LHCN-M2 (cell line): Measurements from ENCODE around the gene TTLL11. TPM values are rescaled to one million over a fixed set of nuclear protein-coding genes. Genes with fewer than 3 reads are reported as not detected.
"Not testable (repeated sequence)": the region's sequence is repeated elsewhere in the genome, so short reads cannot be mapped to it uniquely, and the experiment has no call there.

Experiments
- DNase-seq: peaks from one replicate; pipeline ENCODE4 v3.0.0-alpha.2; 2012; ENCODE audit warnings: low read depth
- total RNA-seq: library from RNA; depleted of rRNA; stranded (reverse); fragments of >200 nt; gene quantifications from 2 replicates; pipeline ENCODE4 v1.2.3, GENCODE V29; 2014

Gene TTLL11
- total RNA-seq, 1 experiment from 2014 or later, result 3.4 TPM

GRCh38 chr9:121909111-121909510 lies 184.0 kb downstream of the TTLL11 start:
- no peak for DNase-seq

GRCh38 chr9:121906074-121906870 lies 186.8 kb downstream of the TTLL11 start:
- DNase-seq, result peak; percentile 70

DNA sequence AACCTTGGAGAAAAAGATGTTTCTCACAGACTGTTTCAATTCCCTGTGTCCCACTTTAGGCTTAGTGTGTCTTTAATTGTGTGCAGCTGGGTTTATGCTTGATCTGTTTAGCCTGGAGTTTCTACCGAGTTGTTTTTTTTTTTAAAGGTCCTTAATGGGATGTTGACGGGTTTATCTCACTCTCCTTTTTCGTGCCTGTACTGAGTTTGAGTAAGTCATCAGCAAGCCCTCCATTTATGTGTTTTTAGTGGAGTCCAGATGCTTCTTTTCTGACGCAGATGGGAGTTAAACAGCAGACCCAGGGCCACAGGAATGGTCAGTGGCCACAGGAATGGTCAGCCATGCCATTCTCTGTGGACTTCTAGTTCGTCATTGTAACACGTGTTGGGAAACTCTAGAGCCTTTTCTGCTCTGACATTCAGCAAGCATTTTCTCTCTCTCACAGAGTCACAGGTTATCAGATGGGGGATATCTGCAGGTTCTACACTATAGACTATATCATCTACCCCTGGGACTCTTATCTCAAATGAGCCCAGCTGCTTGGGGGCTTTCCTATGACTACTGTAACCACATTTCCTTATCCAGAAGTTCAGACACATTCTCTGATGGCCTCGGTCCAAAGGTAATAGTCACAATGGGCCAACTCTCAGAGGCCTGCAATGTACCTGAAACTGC lies 190.5 kb downstream of the TTLL11 start:
- DNase-seq, result peak; percentile 92

DNA sequence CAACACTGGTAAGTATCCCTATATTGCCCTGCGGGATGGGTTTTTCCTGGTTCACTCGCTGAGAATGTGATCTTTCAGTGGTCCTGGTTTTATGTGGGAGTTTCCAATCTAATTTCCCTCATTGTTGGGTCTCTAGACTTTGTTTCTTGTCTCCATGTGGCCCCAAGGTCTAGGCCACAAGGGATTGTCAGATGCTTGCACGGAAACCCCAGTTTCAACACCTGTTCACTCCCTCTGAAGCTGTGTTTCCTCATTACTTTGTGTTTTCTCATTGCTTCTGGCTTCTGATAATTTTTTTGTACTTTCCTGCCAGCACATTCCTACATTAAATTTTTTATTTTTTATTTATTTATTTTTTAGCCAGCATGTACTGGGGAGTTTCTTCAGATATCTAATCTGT lies 191.5 kb downstream of the TTLL11 start:
- DNase-seq, result peak; percentile 26

DNA sequence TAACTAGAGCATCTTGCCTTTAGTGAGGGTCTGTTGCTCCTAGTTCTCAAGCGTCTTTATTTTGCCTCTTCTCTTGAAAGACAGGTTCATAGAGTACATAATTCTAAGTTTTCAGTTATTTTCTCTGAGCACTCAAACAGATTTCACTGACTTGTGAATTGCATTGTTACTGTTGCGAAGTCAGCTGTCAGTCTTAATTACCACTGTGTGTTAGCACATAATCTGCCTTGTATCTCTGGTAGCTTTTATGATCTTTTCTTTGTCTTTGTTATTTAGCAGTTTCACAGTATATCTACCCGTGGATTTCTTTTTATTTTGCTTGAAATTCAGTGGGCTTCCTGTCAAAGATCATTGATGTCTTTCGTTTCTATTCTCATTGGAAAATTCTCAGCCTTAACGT lies 192.9 kb downstream of the TTLL11 start:
- DNase-seq, result no peak

DNA sequence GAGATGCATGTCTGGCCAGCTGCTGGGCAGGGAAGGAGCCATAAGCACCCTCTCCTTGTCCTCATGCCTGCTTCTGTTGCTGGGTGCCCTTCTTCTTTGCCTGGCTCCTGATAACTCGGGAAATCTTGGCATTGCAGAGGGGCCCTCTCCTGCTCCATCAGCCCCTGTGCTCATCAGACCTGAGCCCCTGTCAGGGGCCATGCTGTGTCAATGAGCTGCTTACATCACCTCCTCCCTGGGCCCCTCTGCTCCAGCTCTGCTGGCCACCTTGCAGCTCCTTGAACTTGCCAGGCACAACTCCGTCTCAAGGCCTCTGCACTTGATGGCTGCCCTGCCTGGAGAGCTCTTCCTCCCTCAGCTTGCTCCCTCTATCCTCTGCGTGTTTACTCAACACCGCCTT lies 194.3 kb downstream of the TTLL11 start:
- no peak for DNase-seq

- no peak for DNase-seq
Measured at GRCh38 chr9:121897140-121897539, 196.0 kb downstream of the TTLL11 start.

DNA sequence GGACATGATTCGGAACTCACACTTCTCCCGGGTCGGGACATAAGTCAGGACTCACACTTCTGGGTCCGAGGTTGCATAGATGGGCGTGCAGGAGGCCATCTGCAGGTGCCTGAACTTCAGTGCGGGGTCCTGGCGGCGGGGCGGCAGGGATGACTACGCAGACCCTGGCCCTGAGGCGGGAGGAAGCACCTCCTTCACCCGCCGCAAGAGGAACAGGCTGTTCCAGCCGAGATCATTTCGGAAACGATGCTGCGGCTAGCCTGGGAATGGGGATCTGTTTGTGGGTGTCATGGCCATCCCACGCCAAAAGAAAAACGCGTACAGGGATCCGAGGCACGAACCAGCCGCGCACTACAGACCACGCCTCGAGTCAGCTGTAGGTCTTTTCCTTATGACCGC lies 196.6 kb downstream of the TTLL11 start:
- DNase-seq, result no peak

GRCh38 chr9:121895818-121896544 lies 197.1 kb downstream of the TTLL11 start:
- DNase-seq, result peak; percentile 39

- peak; percentile 18 for DNase-seq
Measured at GRCh38 chr9:121895358-121895757, 197.8 kb downstream of the TTLL11 start.

DNA sequence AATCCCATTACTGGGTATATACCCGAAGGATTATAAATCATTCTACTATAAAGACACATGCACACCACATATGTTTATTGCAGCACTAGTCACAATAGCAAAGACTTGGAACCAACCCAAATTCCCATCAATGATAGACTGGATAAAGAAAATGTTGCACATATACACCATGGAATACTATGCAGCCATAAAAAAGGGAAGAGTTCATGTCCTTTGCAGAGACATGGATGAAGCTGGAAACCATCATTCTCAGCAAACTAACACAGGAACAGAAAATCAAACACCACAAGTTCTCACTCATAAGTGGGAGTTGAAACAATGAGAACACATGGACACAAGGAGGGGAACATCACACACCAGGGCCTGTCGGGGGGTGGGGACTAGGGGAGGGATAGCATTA lies 198.7 kb downstream of the TTLL11 start:
- not testable (repeated sequence) for DNase-seq

DNA sequence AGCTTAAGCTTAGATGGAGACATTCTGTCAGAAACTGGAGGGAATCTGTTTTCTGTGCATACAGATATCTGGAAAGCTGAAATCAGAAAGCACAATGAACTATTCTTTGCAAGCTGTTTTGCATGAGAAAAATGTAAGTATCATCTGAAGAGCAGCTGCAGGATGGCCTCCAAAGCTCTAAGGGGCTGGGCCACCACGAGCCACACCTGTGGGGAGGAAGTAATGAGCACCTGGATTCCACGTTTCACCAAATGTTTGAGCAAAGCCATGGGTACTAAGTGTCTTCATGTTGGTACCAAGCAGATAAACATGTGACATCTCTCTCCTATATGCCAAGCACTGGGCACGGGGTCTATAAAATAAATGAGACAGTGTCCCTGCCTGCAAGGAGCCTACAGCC lies 199.3 kb downstream of the TTLL11 start:
- DNase-seq, result no peak

DNA sequence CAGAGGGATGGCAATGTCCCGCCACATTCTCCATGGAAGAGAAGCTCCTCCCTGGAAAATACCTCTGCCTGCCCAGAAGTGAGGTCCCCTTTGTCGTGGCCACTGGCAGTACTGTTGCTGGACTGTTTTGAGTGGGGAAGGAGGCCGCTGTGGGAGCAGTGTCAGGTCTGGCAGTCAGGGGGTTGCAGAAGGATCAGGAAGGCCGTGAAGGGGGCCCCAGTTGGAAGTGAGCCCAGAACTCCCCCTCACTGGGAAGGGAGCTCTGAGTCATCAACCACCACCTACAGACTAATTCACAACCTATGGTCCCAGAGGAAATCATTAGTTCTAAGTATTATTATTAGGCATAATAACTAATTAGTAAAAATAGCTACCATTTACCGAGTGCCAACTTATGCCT lies 200.4 kb downstream of the TTLL11 start:
- no peak for DNase-seq

DNA sequence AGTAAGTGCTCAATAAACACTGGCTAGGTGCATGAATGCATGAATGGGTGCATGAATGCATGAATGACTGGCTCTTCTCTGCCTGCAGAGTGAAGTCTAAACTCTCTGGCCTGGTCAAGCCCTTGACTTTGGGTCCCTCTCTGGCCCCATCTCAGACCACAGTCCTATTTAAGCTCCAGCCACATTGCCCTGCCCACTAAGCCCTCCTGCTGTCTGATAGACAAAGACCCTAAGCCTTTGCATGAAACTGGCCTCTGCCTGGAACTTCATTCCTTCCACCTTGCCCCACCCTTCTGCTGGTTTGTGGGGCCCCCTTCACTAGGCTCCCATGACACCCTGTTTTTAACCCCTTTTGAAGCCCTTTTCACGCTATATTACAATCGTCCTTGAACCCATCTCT lies 202.4 kb downstream of the TTLL11 start:
- DNase-seq, result no peak

- DNase-seq, result no peak
Measured at GRCh38 chr9:121889990-121890563, 203.0 kb downstream of the TTLL11 start.

- peak; percentile 51 for DNase-seq
Measured at GRCh38 chr9:121888438-121888775, 204.7 kb downstream of the TTLL11 start.

DNA sequence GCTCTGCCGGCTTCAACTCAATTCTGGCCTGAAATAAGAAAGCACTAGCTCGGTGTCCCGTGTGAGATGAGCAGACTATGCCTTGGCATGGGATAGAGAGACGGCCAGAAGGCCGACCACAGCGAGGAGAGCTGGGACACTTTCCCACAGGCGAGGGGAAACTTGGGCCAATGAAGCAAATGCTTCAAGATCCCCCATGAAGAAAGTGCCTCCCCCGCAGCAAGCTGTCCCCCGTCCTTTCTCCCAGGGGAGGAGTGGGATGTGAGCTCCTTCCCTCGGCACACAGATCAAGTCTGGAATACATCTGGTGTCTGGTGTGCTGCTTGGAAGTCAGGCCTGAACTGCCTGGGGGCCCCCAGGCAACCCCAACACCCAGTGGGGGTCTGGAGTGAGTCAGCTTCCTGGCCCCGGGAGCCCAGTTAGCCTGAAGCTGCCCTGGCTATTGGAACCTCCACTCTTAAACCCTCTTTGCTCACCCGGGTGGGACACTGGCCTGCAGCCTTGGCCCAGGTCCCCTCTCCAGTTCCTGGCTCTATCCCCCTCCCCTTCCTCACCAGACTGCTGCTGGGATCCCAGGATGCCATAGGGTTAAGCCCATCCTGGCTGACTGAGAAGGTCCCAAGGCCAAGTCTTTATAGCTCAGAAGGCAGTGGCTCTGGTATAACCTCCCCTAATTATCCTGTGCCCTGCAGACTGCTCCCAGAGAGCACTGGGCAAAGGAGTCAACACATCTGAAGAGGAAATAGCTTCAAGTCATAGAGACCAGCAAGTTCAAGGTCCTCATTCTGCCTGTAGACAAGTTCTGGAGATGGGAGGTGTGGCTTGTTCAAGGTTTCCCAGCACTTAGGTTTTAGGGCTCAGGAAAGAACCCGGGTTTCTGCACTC lies 205.3 kb downstream of the TTLL11 start:
- no peak for DNase-seq

DNA sequence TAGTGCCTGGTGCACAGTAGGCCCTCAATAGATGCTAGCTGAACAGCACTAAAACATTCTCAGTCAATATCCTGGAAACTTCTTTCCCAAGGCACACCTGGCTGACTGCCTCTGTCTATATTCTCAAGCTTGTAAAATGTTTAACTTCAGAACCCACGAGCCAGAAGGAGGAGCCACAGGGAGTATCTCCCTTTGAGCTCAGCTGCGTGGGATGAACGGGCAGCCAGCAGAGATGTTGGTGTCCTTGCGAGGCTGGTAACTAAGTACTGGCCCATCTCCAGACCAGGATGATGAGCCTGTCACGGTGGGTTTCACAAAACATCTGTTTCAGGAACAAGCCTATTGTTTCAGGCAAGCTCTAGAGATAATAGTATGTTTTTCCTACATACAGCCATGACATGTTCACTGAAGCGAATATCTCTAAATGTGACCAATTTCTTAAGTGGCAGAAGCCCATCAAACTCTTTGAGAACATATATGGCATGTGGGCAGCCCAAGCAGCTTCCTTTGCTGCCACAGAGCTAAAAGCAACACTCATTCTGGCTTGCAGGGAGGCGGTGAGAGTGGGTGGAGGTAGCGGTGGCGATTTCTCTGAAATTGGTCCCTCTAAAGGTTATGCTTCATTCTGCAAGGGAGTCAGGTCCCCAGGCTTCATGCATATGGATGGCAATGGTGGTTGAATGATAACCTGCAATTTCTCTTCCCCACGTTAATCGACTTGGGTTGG lies 206.2 kb downstream of the TTLL11 start:
- DNase-seq, result no peak

DNA sequence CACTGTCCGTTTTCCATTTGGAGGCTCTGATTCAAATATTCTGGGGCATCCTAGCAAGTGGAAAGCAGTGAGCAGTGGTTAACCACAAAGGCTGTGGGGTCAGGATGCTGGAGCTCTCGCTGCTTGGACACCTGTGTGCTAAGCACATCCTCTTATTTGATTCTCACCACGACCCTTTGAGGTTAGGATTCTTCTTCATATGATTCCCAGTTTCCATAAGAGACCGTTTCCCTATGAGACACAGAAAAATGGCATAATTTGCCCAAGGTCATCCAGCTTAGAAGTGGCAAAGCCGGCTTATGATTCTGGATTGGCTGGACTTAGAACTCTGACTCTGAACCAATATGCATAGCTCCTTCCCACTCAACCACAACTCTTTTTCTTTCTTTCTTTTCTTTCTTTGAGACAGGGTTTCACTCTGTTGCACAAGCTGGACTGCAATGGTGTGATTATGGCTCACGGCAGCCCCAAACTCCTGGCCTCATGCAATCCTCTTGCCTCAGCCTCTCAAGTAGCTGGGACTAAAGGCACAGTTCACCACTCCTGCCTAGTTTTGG lies 207.7 kb downstream of the TTLL11 start:
- DNase-seq, result peak; percentile 72

DNA sequence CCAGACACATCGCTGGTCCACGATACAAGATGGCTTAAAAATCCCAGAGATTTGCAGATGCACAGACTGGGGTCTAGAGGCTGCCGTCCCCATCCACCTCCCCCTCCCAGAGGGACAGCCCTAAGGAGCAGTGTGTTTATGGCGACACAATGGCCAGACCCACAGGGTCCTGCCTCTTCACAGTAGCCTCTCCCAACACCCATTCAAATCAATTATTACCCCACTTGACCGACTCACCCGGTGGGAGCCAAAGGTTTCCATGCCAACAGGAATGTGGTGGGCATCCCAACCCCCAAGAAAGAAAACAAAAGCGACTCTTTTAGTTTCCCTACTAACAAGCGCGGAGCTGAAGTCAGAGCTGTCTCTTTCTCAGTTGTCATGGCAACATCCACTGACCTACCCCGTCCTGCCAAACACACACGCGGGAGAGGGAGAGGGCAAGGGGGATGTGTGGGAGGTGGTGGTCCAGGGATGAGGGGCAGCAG lies 209.0 kb downstream of the TTLL11 start:
- no peak for DNase-seq
